ENCODE data around the gene GPR55. TPM values are rescaled to one million over a fixed set of nuclear protein-coding genes. Genes with fewer than 3 reads are reported as not detected.

Gene GPR55
- total RNA-seq, 1 experiment from 2014 or later: 0.07 TPM

GRCh38 chr2:230875347-230876315, 49.4 kb downstream of the GPR55 start:
- no peaks in the 10 kb centered on the region for H3K4me1 ChIP-seq (ENCODE audit: insufficient read depth, low read length)
- POLR2A ChIA-PET (ENCODE audit: unreplicated experiment): no interaction called here
- H3K9me3 ChIP-seq (ENCODE audit: low read length): no peaks in the 10 kb centered on the region
- H4K20me1 ChIP-seq (ENCODE audit: low read length): no peaks in the 10 kb centered on the region
- no peaks in the 10 kb centered on the region for H3K79me2 ChIP-seq (ENCODE audit: low read length)
- CTCF ChIA-PET: no interaction called here
- no peaks in the 10 kb centered on the region for H3K27me3 ChIP-seq (ENCODE audit: low read length)
- H3K9ac ChIP-seq (ENCODE audit: low read length): no peak overlapping the region
- intact Hi-C loops (cut with micrococcal nuclease): no loop called here
- no peak for TF ChIP-seq CTCF (conservative IDR thresholded peaks at IDR 0.05; ENCODE audit: low read depth, low read length)
- TF ChIP-seq EZH2 (IDR thresholded peaks at IDR 0.05; ENCODE audit: low read length, unreplicated experiment): no peak
- no TSS peak for BruUV-seq (replicated peaks)
- no peak overlapping the region for H3K4me3 ChIP-seq (ENCODE audit: low read length)
- ATAC-seq (no peak), DNase-seq (no peak)
- H3F3A ChIP-seq (ENCODE audit: low read length, unreplicated experiment): no peaks in the 10 kb centered on the region
- no peak overlapping the region for H3K4me2 ChIP-seq (ENCODE audit: low read length)
- H2AFZ ChIP-seq (ENCODE audit: low read length): no peak overlapping the region
- no peak overlapping the region for H3K27ac ChIP-seq (ENCODE audit: low read length)
- no peaks in the 10 kb centered on the region for H3K36me3 ChIP-seq (ENCODE audit: low read depth, low read length)
- no peaks in the 10 kb centered on the region for H3K9me2 ChIP-seq (replicated peaks; ENCODE audit: low read length)

GRCh38 chr2:230874876-230875275, 50.2 kb downstream of the GPR55 start:
- no peaks in the 10 kb centered on the region for H3K4me1 ChIP-seq (ENCODE audit: insufficient read depth, low read length)
- no peak overlapping the region for H3K4me3 ChIP-seq (ENCODE audit: low read length)
- no peak overlapping the region for H3K27ac ChIP-seq (ENCODE audit: low read length)
- no peaks in the 10 kb centered on the region for H3K36me3 ChIP-seq (ENCODE audit: low read depth, low read length)
- no peaks in the 10 kb centered on the region for H3K79me2 ChIP-seq (ENCODE audit: low read length)
- ChIA-PET CTCF (no interaction called here), POLR2A (ENCODE audit: unreplicated experiment) (no interaction called here)
- H3F3A ChIP-seq (ENCODE audit: low read length, unreplicated experiment): no peaks in the 10 kb centered on the region
- no peaks in the 10 kb centered on the region for H3K9me3 ChIP-seq (ENCODE audit: low read length)
- H3K27me3 ChIP-seq (ENCODE audit: low read length): no peaks in the 10 kb centered on the region
- TF ChIP-seq CTCF (conservative IDR thresholded peaks at IDR 0.05; ENCODE audit: low read depth, low read length) (no peak), EZH2 (IDR thresholded peaks at IDR 0.05; ENCODE audit: low read length, unreplicated experiment) (no peak), EZH2phosphoT487 (IDR thresholded peaks at IDR 0.05; ENCODE audit: borderline replicate concordance, low read length) (no peak)
- intact Hi-C loops (cut with micrococcal nuclease): no loop called here
- H3K9ac ChIP-seq (ENCODE audit: low read length): no peak overlapping the region
- H3K9me2 ChIP-seq (replicated peaks; ENCODE audit: low read length): no peaks in the 10 kb centered on the region
- no peak overlapping the region for H2AFZ ChIP-seq (ENCODE audit: low read length)
- no TSS peak for BruUV-seq (replicated peaks)
- H4K20me1 ChIP-seq (ENCODE audit: low read length): no peaks in the 10 kb centered on the region
- DNase-seq (no peak), ATAC-seq (no peak)
- no peak overlapping the region for H3K4me2 ChIP-seq (ENCODE audit: low read length)

DNA sequence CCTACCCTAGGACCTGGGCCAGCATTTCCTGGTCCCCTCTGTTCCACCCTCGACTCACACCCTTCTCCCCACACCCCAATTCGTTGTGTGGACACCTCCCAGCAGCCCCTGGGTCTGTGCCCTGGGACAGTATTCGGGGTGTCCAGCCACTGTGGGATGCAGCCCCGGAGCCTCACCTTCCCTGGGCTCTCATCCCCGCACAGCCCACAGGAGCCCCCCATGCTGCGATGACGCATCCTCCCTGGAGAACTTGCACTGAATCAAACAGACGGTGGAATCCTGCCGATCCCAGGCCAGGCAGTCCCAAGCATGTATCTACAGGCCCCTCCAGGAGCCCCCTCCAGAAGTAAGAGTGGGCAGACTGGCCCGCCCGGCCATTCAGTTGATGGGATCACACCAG, 50.6 kb downstream of the GPR55 start:
- Histone ChIP-seq H3K27me3 (ENCODE audit: low read length) (no peaks in the 10 kb centered on the region), H3K9ac (ENCODE audit: low read length) (no peak overlapping the region), H2AFZ (ENCODE audit: low read length) (no peak overlapping the region), H3K36me3 (ENCODE audit: low read depth, low read length) (no peaks in the 10 kb centered on the region), H3K4me3 (ENCODE audit: low read length) (no peak overlapping the region), H3K27ac (ENCODE audit: low read length) (no peak overlapping the region), H3K4me2 (ENCODE audit: low read length) (no peak overlapping the region), H3K79me2 (ENCODE audit: low read length) (no peaks in the 10 kb centered on the region), H3F3A (ENCODE audit: low read length, unreplicated experiment) (no peaks in the 10 kb centered on the region), H3K9me2 (replicated peaks; ENCODE audit: low read length) (no peaks in the 10 kb centered on the region), H3K9me3 (ENCODE audit: low read length) (no peaks in the 10 kb centered on the region), H4K20me1 (ENCODE audit: low read length) (no peaks in the 10 kb centered on the region), H3K4me1 (ENCODE audit: insufficient read depth, low read length) (no peaks in the 10 kb centered on the region)
- intact Hi-C loops (cut with micrococcal nuclease): no loop called here
- no peak for TF ChIP-seq CTCF (conservative IDR thresholded peaks at IDR 0.05; ENCODE audit: low read depth, low read length)
- no peak for TF ChIP-seq EZH2 (IDR thresholded peaks at IDR 0.05; ENCODE audit: low read length, unreplicated experiment)
- no peak for TF ChIP-seq EZH2phosphoT487 (IDR thresholded peaks at IDR 0.05; ENCODE audit: borderline replicate concordance, low read length)
- ChIA-PET POLR2A (ENCODE audit: unreplicated experiment) (no interaction called here), CTCF (interaction anchor here (0.5 kb wide), 1 partner anchor 178 kb away, joined by 3 read pairs; no protein-coding TSS in a partner anchor)
- DNase-seq (no peak), ATAC-seq (no peak)
- no TSS peak for BruUV-seq (replicated peaks)
